ENCODE data around the gene PGBD4.

DNA sequence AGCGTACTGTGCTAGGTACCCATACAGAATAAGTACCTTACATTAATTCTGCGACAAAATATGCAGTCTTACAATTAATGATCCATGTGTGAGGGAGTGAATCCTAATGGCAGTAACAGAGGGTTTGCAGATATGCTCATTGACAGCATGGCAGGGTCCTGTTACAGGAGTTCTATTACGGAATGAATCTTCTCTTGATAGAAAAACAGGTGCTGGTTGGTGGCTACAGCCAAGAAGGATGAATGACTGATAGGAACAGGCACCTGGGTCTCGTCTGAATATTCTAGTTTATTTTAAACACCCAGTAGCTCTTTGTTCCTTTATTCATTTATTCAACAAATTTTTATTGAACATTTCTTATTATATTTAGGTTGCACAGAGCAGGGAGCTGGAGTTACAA is 22.8 kb downstream of the PGBD4 start:
- no peak for TF ChIP-seq CTCF (IDR thresholded peaks at IDR 0.05)
- no peak for TF ChIP-seq POLR2AphosphoS5 (IDR thresholded peaks at IDR 0.05; ENCODE audit: low read depth, low read length)

All from Panc1 (cell line).